Stomach smooth muscle (tissue), 2 donors: ENCODE data around the gene MPRIP.

ENCODE experiments used
- H3K27ac ChIP-seq: one replicate; pipeline ENCODE4 v1.7.0; 2013; ENCODE audit warnings: mild to moderate bottlenecking, low read length, inconsistent platforms
- H3K27me3 ChIP-seq, 2 donors: one replicate each; pipeline ENCODE4 v1.7.0; 2013; ENCODE audit warnings: low read length in 2 of 2; ENCODE audit not compliant: insufficient read depth in 2 of 2, control insufficient read depth in 1 of 2
- H3K36me3 ChIP-seq, 2 donors: one replicate each; pipeline ENCODE4 v1.7.0; 2013; ENCODE audit warnings: low read length in 2 of 2; ENCODE audit not compliant: control insufficient read depth in 2 of 2, insufficient read depth in 2 of 2
- H3K4me1 ChIP-seq: one replicate; pipeline ENCODE4 v1.7.0; 2013; ENCODE audit warnings: low read length; ENCODE audit not compliant: control insufficient read depth, insufficient read depth
- H3K4me3 ChIP-seq, 2 donors: one replicate each; pipeline ENCODE4 v1.7.0; 2013; ENCODE audit warnings: low read length in 2 of 2
- H3K9ac ChIP-seq, 2 donors: one replicate each; pipeline ENCODE4 v1.7.0; 2013; ENCODE audit warnings: low read length in 2 of 2, mild to moderate bottlenecking in 1 of 2
- H3K9me3 ChIP-seq, 2 donors: one replicate each; pipeline ENCODE4 v1.7.0; 2013; ENCODE audit warnings: low read length in 2 of 2; ENCODE audit not compliant: control insufficient read depth in 2 of 2
- donor health status: healthy.
- donor health status: Pancreatic carcinoma.

Gene MPRIP

DNA sequence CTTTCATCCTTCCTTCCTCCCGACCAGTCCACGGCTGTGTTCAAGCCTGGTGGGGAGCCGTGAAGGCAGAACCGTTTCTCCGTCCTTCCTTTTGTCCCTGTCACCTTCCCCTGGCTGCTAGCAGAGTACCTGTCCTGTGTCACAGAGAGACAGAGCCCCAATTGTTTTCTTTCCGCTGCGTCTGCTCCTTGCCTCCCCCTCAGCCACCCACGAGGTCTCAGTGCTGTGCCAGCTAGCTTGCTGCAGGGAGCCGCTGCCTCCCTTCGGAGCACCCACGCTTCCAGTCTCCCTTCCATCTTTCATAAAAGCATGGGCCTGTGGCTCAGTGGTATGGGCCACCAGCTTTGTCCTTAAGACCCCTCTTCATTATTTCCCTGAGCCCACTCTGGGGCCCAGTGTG is 62.2 kb downstream of the MPRIP start:
- Histone ChIP-seq H3K9me3 (no peaks in the 10 kb centered on the region), H3K27ac (no peak overlapping the region), H3K4me3 (no peak overlapping the region), H3K9ac (no peak overlapping the region), H3K36me3 (peaks cover 2 to 5% of the 10 kb centered on the region in 2 donors), H3K27me3 (no peaks in the 10 kb centered on the region), H3K4me1 (peaks cover 48% of the 10 kb centered on the region)

DNA sequence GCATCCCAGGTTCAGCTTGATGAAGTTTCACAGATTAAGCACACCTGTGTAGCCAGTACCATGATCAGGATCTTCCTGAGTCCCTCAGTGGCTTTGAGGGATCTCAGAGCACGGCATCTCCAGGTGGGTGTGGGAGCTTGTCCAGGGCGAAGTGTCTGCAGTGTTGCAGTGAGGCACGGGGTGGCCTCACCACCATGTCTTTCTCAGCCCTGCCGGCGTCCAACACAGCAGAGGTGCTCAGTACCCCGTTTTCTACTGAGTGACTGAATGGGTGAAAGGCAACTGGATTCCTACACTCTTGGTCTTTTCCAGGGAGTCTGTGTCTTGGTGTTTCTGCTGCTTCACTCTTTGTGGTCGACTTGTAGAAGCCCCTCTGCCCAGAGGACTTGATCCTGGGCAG is 63.7 kb downstream of the MPRIP start:
- Histone ChIP-seq H3K4me1 (peaks cover 60% of the 10 kb centered on the region), H3K9ac (no peak overlapping the region), H3K4me3 (no peak overlapping the region), H3K27me3 (no peaks in the 10 kb centered on the region), H3K36me3 (peaks cover 2 to 5% of the 10 kb centered on the region in 2 donors), H3K27ac (no peak overlapping the region), H3K9me3 (no peaks in the 10 kb centered on the region)

DNA sequence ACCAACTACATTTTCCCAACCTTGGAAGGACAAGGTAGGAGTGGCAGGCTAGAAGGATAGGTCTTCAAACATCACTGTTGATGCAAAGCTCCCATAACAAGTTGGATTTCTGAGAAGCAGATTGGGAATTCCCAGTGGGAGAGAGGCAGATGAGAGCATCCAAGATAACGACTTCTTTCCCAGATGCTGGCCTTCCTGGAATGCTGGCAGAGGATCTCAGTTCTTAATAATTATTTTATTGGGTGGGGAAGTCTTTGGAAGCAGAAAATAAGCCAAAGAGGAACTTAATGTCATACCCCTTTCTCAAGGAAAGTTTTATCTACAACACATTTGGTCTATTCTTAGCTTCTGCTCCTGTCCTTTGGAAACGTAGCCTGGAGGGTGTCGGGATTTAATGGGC is 64.5 kb downstream of the MPRIP start:
- H3K9me3 ChIP-seq = no peaks in the 10 kb centered on the region
- no peak overlapping the region for H3K9ac ChIP-seq
- no peaks in the 10 kb centered on the region for H3K27me3 ChIP-seq
- no peak overlapping the region for H3K4me3 ChIP-seq
- peaks cover 2 to 5% of the 10 kb centered on the region in 2 donors for H3K36me3 ChIP-seq
- no peak overlapping the region for H3K27ac ChIP-seq
- H3K4me1 ChIP-seq = peaks cover 63% of the 10 kb centered on the region

DNA sequence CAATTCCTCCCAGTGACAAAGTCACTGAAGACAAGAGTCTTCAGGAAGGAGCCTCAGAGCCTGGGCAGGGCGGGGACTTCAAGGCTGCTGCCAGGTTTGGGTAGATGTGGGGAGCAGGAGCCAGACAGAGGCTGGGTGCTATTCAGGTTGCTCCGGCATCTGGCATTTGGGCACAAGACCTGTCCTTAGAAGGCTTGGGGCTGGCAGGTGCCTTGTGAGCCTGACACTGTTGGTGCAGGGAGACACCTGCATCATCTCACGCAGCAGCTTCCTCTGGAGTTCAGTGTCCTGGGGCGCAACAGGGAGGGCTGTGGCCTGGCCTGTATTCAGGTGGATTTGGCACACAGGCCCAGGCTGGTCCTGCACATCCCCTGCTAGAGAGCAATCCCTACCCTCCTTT is 65.0 kb downstream of the MPRIP start:
- Histone ChIP-seq H3K27ac (peak overlapping the region; percentile 11), H3K9me3 (no peaks in the 10 kb centered on the region), H3K4me1 (peaks cover 67% of the 10 kb centered on the region), H3K27me3 (no peaks in the 10 kb centered on the region), H3K4me3 (no peak overlapping the region), H3K36me3 (peaks cover 2 to 5% of the 10 kb centered on the region in 2 donors), H3K9ac (no peak overlapping the region)

DNA sequence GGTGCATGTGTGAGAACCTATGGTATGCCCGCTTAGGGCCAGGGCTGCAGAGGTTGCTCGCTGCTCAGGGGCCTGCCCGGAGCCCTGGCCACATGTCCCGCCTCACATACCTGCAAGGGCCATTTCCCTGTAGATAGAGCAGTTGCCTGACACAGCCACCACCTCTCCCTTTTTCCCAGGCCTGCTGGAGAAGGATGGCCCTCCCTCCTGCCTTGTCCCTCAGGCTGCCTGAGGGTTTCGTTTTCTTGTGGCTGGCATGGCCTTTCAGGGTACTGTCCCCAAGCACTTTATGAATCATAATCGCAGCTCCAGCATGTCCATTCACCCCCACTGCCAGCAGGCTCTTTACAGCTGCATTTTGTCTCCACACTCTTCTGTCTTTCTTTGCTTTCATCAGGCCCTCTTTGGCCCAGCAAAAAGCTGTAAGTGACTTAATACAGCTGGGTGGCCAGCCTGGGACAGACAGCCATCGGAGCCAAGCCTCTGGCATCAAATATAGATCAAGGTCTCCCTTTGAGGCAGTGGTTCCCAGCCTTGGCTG is 65.7 kb downstream of the MPRIP start:
- H3K4me3 ChIP-seq = no peak overlapping the region
- no peaks in the 10 kb centered on the region for H3K9me3 ChIP-seq
- no peaks in the 10 kb centered on the region for H3K27me3 ChIP-seq
- peak overlapping the region; percentile 53 for H3K27ac ChIP-seq
- H3K4me1 ChIP-seq = peaks cover 70% of the 10 kb centered on the region
- H3K36me3 ChIP-seq = peaks cover 0 to 5% of the 10 kb centered on the region in 2 donors
- H3K9ac ChIP-seq = no peak overlapping the region

DNA sequence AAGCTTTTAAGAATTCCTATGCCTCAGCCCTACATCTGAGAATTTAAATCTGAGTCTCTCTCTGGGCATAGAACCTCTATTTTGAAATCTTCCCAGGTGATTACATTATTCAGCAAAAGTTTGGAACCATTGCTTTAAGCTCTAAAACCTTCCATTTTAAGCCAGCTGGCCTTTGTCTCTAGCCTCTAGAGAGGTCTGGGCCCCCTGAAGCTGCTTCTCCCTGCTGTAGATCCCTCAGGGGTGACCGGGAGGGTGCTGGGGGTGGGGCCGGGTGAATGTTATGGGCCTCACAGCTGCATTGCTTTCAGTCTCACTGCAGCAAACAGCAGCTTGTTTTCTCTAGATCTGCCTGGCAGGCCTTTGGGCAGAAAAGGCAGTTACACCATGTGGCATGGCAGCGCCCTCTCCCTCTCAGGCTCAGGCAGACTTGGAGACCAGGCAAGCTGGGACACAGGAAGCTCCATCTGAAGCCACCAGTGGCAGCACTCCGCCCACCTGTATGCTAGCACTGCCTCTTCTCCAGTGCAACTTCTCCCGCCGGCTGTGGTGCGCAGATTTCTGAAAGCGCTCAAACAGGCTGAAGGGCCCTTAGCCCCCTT is 66.3 kb downstream of the MPRIP start:
- Histone ChIP-seq H3K27ac (peak overlapping the region; percentile 53), H3K4me1 (peaks cover 65% of the 10 kb centered on the region), H3K9me3 (no peaks in the 10 kb centered on the region)

DNA sequence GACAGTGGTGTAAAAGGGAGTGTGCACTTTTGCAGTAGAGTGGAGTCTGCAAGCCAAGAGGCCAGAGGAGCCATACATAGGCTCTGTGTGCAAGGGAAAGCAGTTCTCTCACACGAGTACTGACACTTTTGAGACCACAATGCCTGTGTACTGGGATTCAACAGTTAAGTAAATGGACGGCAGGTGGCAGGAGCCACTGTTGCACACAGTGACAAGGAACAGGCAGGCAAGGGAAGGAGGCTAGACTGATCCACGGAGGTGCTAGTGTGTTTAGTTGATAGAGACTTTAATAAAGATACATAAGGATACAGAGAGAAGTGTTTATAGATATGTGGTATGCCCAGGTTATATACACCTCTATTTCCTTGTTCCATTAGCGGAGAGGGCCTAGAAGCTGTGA is 67.0 kb downstream of the MPRIP start:
- H3K9me3 ChIP-seq = no peaks in the 10 kb centered on the region
- peaks cover 0 to 5% of the 10 kb centered on the region in 2 donors for H3K36me3 ChIP-seq
- no peaks in the 10 kb centered on the region for H3K27me3 ChIP-seq
- H3K27ac ChIP-seq = no peak overlapping the region
- peaks cover 63% of the 10 kb centered on the region for H3K4me1 ChIP-seq
- peak overlapping the region in 1 of 2 donors; percentile 42 for H3K9ac ChIP-seq
- peak overlapping the region in 1 of 2 donors; percentile 8 for H3K4me3 ChIP-seq

More for the DNA sequence above, 66.3 kb downstream of the MPRIP start:
- H3K27me3 ChIP-seq = no peaks in the 10 kb centered on the region
- H3K9ac ChIP-seq = no peak overlapping the region
- H3K4me3 ChIP-seq = peak overlapping the region in 1 of 2 donors; percentile 8
- H3K36me3 ChIP-seq = peaks cover 0 to 5% of the 10 kb centered on the region in 2 donors

DNA sequence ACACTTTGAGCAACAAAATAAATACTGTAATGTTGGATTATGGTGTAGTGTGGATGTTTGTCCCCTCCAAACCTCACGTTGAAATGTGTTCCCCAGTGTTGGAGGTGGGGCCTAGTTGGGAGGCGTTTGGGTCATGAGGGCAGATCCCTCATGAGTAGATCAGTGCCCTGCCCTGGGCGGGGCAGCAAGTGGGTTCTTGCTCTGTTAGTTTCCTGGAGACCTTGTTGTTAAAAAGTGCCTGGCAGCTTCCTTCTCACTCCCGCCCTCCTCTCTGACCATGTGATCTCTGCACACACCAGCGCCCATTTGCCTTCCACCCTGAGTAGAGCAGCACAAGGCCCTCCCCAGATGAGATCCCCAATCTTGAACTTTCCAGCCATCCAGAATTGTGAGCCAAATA is 67.7 kb downstream of the MPRIP start:
- Histone ChIP-seq H3K4me3 (no peak overlapping the region), H3K36me3 (peaks cover 0 to 5% of the 10 kb centered on the region in 2 donors), H3K4me1 (peaks cover 63% of the 10 kb centered on the region)

DNA sequence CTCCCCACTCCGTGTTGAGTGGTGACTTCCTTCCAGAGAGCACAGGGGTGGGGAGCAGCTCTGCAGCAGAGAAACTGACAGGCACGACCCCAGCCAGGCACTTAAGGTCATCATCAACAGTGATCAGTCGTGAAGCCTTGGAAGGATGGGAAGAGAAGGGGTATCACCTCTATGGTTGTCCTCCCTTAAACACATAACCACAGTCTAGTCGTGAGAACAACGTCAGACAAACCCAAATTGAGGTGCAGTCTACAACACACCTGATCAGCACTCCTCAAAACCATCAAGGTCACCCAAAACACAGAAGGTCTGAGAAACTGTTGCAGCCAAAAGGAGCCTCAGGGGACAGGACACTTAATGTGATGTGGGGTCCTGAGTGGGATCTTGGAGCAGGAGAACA is 68.3 kb downstream of the MPRIP start:
- Histone ChIP-seq H3K4me1 (peaks cover 68% of the 10 kb centered on the region), H3K36me3 (peaks cover 0 to 5% of the 10 kb centered on the region in 2 donors), H3K9me3 (no peaks in the 10 kb centered on the region), H3K4me3 (no peak overlapping the region), H3K27ac (no peak overlapping the region), H3K27me3 (no peaks in the 10 kb centered on the region), H3K9ac (no peak overlapping the region)

More for the DNA sequence above, 67.7 kb downstream of the MPRIP start:
- Histone ChIP-seq H3K9ac (no peak overlapping the region), H3K9me3 (no peaks in the 10 kb centered on the region), H3K27ac (no peak overlapping the region), H3K27me3 (no peaks in the 10 kb centered on the region)

DNA sequence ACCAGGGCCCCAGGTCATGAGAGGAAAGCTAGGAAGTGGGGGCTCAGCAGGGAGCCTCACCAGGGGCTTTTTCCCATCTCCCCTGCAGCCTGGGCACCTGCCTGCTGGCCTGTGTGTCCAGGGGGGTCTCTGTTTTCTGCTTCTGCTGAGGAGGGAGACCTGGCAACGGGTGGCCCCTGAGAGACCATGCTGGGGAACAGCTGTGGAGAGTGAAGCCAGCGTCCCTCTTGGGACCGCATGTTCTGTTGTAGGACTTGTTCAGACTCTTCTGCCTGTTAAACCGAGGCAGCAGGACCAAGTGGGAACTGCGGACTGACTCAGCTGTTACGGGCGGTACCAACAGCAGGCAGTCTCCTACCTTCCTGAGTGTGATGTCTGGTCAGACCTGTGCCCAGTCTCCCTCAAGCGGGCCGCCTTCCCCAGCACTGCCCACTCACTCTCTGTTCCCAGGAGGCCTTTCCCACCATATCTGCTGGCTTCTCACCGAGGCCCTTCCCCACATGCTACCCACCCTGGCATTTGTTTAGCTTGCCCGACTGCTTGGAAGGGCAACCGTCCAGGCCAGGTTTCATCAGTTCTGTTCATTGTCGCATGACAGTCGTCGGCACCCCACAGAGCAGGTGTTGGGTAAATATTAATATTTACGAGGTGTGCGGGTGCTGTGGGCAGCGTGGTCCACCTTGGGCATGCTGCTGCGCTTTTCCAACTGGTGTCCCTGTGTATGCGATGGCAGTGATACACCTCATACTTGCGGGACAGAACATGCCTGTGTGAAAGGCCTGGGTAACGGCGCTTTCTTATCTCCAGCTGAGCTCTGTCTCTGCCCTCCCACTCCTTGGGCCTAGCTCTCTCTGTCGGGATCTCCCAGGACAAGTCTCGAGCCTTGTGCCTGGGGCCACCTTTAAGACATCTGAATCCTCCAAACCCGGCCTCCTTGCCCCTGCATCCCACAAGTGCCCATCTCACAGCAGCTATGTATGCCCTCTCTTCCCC is 69.4 kb downstream of the MPRIP start:
- Histone ChIP-seq H3K9me3 (no peaks in the 10 kb centered on the region), H3K4me1 (peaks cover 66% of the 10 kb centered on the region), H3K27me3 (no peaks in the 10 kb centered on the region), H3K9ac (no peak overlapping the region), H3K4me3 (no peak overlapping the region), H3K27ac (no peak overlapping the region), H3K36me3 (peaks cover 0 to 1% of the 10 kb centered on the region in 2 donors)
